Measurements from ENCODE around the gene ADIPOQ.
"Not testable (repeated sequence)": the region's sequence is repeated elsewhere in the genome, so short reads cannot be mapped to it uniquely, and the experiment has no call there.

The ADIPOQ gene

DNA sequence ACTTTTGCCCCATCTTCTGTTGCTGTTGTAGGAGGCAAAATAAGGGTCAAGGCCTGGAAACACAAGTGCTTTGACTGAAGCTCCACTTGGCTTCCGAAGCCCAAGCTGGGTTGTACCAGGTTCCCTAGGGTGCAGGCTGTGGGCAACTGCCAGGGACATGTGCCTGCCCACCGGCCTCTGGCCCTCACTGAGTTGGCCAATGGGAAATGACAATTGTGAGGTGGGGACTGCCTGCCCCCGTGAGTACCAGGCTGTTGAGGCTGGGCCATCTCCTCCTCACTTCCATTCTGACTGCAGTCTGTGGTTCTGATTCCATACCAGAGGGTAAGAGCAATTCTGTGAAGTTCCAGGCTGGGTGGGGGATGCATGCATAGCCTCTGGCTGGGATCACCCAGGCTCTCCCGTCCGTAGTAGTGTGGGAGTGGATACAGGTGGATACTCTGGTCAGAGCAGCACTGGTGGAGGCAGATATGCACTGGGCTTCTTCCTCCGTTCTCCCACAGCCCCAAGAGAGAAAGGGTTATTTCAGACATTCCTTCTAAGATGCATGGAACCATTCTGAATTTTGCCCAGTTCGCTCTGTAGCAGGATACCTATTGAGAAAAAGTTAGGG, at the start of gene ADIPOQ:
TSS of gene ADIPOQ (plus strand) at position 285 of the 613 bp plus-strand sequence. CDS start 10,349 bp downstream, outside the sequence.
- Histone ChIP-seq H3K27ac (ENCODE audit: low read depth, low read length) (no peak within 1 kb of the TSS), H3K79me2 (ENCODE audit: control insufficient read depth, insufficient read depth, low read length, unreplicated experiment) (no peaks in the 10 kb centered on the region), H3K27me3 (ENCODE audit: insufficient read depth, low read length) (peaks cover 22% of the 10 kb centered on the region), H2AFZ (ENCODE audit: low read length, unreplicated experiment) (no peak within 1 kb of the TSS), H3K4me1 (ENCODE audit: control insufficient read depth, insufficient read depth, low read length, unreplicated experiment) (no peaks in the 10 kb centered on the region), H3K4me3 (ENCODE audit: low read depth, low read length) (no peak within 1 kb of the TSS), H3K36me3 (ENCODE audit: insufficient read depth, low read length) (no peaks in the 10 kb centered on the region)

DNA sequence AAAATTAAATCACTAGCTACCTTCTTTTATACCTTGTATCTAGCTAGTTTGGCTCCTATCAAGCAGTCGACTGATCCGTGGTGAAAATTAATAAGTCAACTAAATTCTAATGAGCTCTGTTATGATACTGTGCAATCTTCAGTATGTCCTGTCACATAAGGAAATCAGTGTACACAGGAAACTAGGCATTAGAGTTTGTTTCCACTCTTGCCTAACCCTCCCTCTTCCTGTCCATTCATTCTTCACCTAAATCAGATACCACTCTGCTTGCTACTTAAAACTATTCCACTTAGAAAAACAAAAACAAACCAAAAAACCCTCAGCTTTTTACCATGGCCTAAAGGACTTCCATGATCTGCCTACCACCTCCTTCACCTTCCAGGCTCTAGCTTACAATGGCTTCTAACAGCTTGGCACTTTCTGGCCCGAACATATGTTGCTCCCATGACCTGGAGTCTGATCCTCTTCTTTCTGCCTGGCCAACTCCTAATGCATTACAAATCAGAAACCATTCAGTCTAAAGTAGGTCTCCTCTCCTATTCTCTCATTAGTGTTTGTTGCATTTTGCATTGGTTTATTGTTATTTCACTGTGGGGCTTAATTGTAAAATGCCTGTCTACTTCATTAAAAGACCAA, 44.2 kb upstream of the ADIPOQ start:
- Histone ChIP-seq H3K27ac (ENCODE audit: low read depth, low read length) (no peak overlapping the region), H3K36me3 (ENCODE audit: insufficient read depth, low read length) (peaks cover 23% of the 10 kb centered on the region), H3K79me2 (ENCODE audit: control insufficient read depth, insufficient read depth, low read length, unreplicated experiment) (no peaks in the 10 kb centered on the region), H3K27me3 (ENCODE audit: insufficient read depth, low read length) (no peaks in the 10 kb centered on the region), H3K4me1 (ENCODE audit: control insufficient read depth, insufficient read depth, low read length, unreplicated experiment) (no peaks in the 10 kb centered on the region), H2AFZ (ENCODE audit: low read length, unreplicated experiment) (no peak overlapping the region), H3K4me3 (ENCODE audit: low read depth, low read length) (no peak overlapping the region)

- Histone ChIP-seq H3K27me3 (ENCODE audit: insufficient read depth, low read length) (no peaks in the 10 kb centered on the region), H3K4me3 (ENCODE audit: low read depth, low read length) (no peak overlapping the region), H3K79me2 (ENCODE audit: control insufficient read depth, insufficient read depth, low read length, unreplicated experiment) (peaks cover 9% of the 10 kb centered on the region), H3K4me1 (ENCODE audit: control insufficient read depth, insufficient read depth, low read length, unreplicated experiment) (peaks cover 9% of the 10 kb centered on the region), H3K36me3 (ENCODE audit: insufficient read depth, low read length) (peaks cover 23% of the 10 kb centered on the region; the same call in 1 of the 2 replicates), H2AFZ (ENCODE audit: low read length, unreplicated experiment) (no peak overlapping the region), H3K27ac (ENCODE audit: low read depth, low read length) (no peak overlapping the region)
These were observed 42.2 kb upstream of the ADIPOQ start for GRCh38 chr3:186800285-186800684.

DNA sequence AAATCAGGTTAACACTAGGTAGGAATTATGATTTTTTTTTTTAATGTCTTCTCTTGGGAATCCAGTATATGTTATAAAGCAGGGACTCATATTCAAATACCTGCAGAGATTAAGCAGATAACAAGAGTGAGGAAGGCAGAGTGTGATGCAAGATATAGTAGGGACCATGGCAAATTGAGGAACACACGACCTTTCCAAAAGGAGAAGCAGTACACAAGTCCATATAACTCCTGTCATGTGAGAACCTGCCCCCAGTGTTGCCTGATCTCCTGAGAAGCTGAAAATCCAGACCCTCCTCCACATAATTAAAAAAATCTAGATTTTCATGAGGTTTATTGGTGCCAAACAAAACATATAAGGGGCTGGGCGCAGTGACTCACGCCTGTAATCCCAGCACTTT, 39.8 kb upstream of the ADIPOQ start:
- H3K79me2 ChIP-seq (ENCODE audit: control insufficient read depth, insufficient read depth, low read length, unreplicated experiment): peaks cover 23% of the 10 kb centered on the region
- H3K36me3 ChIP-seq (ENCODE audit: insufficient read depth, low read length): peaks cover 22% of the 10 kb centered on the region; the same call in 1 of the 2 replicates
- H3K4me3 ChIP-seq (ENCODE audit: low read depth, low read length): no peak overlapping the region
- peaks cover 18% of the 10 kb centered on the region for H3K4me1 ChIP-seq (ENCODE audit: control insufficient read depth, insufficient read depth, low read length, unreplicated experiment)
- no peak overlapping the region for H2AFZ ChIP-seq (ENCODE audit: low read length, unreplicated experiment)
- H3K27ac ChIP-seq (ENCODE audit: low read depth, low read length): no peak overlapping the region
- H3K27me3 ChIP-seq (ENCODE audit: insufficient read depth, low read length): no peaks in the 10 kb centered on the region

- Histone ChIP-seq H3K79me2 (ENCODE audit: control insufficient read depth, insufficient read depth, low read length, unreplicated experiment) (peaks cover 23% of the 10 kb centered on the region), H3K36me3 (ENCODE audit: insufficient read depth, low read length) (peaks cover 17% of the 10 kb centered on the region; the same call in 1 of the 2 replicates), H3K4me1 (ENCODE audit: control insufficient read depth, insufficient read depth, low read length, unreplicated experiment) (peaks cover 18% of the 10 kb centered on the region)
- not testable (repeated sequence) for H3K27me3 ChIP-seq (ENCODE audit: insufficient read depth, low read length); H3K4me3 ChIP-seq (ENCODE audit: low read depth, low read length); H2AFZ ChIP-seq (ENCODE audit: low read length, unreplicated experiment); H3K27ac ChIP-seq (ENCODE audit: low read depth, low read length)
These were observed 39.1 kb upstream of the ADIPOQ start for GRCh38 chr3:186803447-186803846.

DNA sequence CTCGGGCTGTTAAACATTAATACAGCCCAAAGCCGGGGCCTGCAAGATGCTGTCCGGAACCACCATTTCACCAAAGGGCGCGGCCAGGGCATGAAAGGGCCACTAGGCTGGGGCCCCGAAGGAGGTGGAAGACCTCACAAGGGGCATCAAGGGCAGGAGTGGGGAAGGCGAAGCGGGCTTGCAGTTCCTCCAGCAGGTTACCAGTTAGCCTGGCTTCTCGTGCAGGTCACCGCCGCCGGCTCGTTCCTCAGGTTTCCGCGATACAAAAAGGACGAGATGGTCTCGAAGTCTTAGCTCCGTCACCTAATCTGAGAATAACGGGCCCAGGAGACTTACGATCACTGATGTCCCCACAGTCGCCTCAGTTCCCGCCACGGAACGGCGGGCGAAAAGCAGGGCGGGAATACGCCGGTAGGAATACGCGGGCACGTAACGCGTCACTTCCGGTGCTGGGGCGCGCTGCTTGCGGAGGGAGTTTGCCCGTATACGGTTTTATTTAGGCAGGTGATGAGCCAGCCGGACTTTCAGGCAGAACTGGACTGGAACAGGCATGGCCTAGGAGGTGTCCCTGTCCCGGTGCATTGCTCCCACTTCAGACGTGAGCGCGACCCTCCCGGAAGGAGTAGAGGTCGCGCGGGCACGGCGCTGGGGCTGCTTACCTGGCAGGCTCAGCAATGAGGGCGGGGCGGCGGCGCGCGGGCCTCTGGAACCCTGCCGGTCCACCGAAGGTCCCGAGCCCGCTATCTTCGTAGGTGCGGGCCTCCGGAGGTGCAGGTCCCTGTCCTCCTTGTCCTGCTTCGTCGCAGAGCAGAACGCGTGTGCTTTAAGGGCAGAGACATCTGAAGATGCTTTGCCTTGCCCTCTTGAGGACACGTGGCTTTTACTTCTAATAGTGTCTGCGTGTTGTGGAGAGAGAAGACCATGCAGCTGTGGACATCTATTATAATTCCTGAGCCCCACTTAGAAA, 36.1 kb upstream of the ADIPOQ start, which contains the start of gene RFC4:
TSS of gene RFC4 (minus strand) at position 394 of the 967 bp plus-strand sequence. CDS start 1,769 bp downstream, outside the sequence.
- Histone ChIP-seq H3K79me2 (ENCODE audit: control insufficient read depth, insufficient read depth, low read length, unreplicated experiment) (peaks cover 23% of the 10 kb centered on the region), H3K4me3 (ENCODE audit: low read depth, low read length) (peak within 1 kb of the TSS; percentile 95), H3K27ac (ENCODE audit: low read depth, low read length) (peak within 1 kb of the TSS; percentile 45), H3K36me3 (ENCODE audit: insufficient read depth, low read length) (peaks cover 10% of the 10 kb centered on the region; the same call in 1 of the 2 replicates), H3K4me1 (ENCODE audit: control insufficient read depth, insufficient read depth, low read length, unreplicated experiment) (peaks cover 18% of the 10 kb centered on the region), H2AFZ (ENCODE audit: low read length, unreplicated experiment) (peak within 1 kb of the TSS; percentile 87), H3K27me3 (ENCODE audit: insufficient read depth, low read length) (no peaks in the 10 kb centered on the region)

DNA sequence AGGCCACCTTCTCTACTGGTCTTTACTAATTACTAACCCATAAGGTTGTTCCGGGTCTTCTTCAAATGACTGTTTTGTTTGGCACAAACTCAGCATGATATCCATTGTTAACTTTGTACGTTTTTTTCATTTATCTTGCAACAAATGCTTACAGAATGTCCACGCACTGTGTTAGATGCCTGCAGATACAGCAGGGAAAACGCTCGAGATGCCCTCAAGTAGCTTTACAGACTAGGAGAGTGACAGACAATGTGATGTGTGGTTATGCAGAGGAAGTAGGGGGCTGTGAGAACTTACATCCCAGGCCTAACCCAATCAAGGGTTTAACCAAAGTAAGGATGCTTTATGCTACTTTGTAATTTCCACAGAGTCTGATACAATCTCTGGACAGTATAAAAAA, 35.3 kb upstream of the ADIPOQ start:
- H2AFZ ChIP-seq (ENCODE audit: low read length, unreplicated experiment): no peak overlapping the region

GRCh38 chr3:186810336-186810996, 32.0 kb upstream of the ADIPOQ start:
- Histone ChIP-seq H3K27me3 (ENCODE audit: insufficient read depth, low read length) (no peaks in the 10 kb centered on the region), H3K79me2 (ENCODE audit: control insufficient read depth, insufficient read depth, low read length, unreplicated experiment) (peaks cover 12% of the 10 kb centered on the region), H3K4me3 (ENCODE audit: low read depth, low read length) (no peak overlapping the region), H3K27ac (ENCODE audit: low read depth, low read length) (no peak overlapping the region), H2AFZ (ENCODE audit: low read length, unreplicated experiment) (no peak overlapping the region), H3K4me1 (ENCODE audit: control insufficient read depth, insufficient read depth, low read length, unreplicated experiment) (peaks cover 13% of the 10 kb centered on the region), H3K36me3 (ENCODE audit: insufficient read depth, low read length) (no peaks in the 10 kb centered on the region)

More for the DNA sequence above, 35.3 kb upstream of the ADIPOQ start:
- Histone ChIP-seq H3K27ac (ENCODE audit: low read depth, low read length) (no peak overlapping the region), H3K4me3 (ENCODE audit: low read depth, low read length) (peak overlapping the region; percentile 95), H3K79me2 (ENCODE audit: control insufficient read depth, insufficient read depth, low read length, unreplicated experiment) (peaks cover 23% of the 10 kb centered on the region), H3K36me3 (ENCODE audit: insufficient read depth, low read length) (peaks cover 9% of the 10 kb centered on the region; the same call in 1 of the 2 replicates), H3K27me3 (ENCODE audit: insufficient read depth, low read length) (no peaks in the 10 kb centered on the region), H3K4me1 (ENCODE audit: control insufficient read depth, insufficient read depth, low read length, unreplicated experiment) (peaks cover 18% of the 10 kb centered on the region)

DNA sequence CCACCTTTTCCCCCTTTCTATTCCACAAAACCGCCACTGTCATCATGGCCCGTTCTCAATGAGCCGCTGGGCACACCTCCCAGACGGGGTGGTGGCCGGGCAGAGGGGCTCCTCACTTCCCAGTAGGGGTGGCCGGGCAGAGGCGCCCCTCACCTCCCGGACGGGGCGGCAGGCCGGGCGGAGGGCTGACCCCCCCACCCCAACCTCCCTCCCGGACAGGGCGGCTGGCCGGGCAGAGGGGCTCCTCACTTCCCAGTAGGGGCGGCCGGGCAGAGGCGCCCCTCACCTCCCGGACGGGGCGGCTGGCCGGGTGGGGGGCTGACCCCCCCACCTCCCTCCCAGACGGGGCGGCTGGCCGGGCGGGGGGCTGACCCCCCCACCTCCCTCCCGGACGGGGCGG, 31.2 kb upstream of the ADIPOQ start:
- not testable (repeated sequence) for H3K27ac ChIP-seq (ENCODE audit: low read depth, low read length); H3K27me3 ChIP-seq (ENCODE audit: insufficient read depth, low read length); H3K79me2 ChIP-seq (ENCODE audit: control insufficient read depth, insufficient read depth, low read length, unreplicated experiment); H3K36me3 ChIP-seq (ENCODE audit: insufficient read depth, low read length); H3K4me3 ChIP-seq (ENCODE audit: low read depth, low read length); H2AFZ ChIP-seq (ENCODE audit: low read length, unreplicated experiment)
- peaks cover 18% of the 10 kb centered on the region for H3K4me1 ChIP-seq (ENCODE audit: control insufficient read depth, insufficient read depth, low read length, unreplicated experiment)

DNA sequence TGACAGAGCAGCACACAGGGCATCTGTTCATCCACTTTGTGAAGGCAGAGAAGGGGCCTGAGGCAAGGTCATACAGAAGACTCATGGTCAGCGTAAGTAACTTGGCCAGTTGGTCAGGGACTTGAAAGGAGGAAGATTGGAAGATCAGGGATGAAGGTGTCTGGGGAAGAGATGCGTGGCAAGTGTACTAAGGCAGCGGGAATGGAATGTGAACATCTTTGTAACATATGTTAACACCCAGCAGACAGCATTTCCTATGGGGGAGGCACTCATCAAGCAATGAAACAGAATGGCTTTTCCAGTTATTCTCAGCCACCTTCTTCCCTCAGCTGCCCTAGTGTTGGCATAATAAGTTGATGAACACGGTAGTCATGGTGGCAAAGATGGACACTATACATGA, 28.4 kb upstream of the ADIPOQ start:
- H3K27me3 ChIP-seq (ENCODE audit: insufficient read depth, low read length): no peaks in the 10 kb centered on the region
- H2AFZ ChIP-seq (ENCODE audit: low read length, unreplicated experiment): no peak overlapping the region
- no peak overlapping the region for H3K4me3 ChIP-seq (ENCODE audit: low read depth, low read length)
- peaks cover 12% of the 10 kb centered on the region for H3K4me1 ChIP-seq (ENCODE audit: control insufficient read depth, insufficient read depth, low read length, unreplicated experiment)
- H3K79me2 ChIP-seq (ENCODE audit: control insufficient read depth, insufficient read depth, low read length, unreplicated experiment): no peaks in the 10 kb centered on the region
- H3K27ac ChIP-seq (ENCODE audit: low read depth, low read length): no peak overlapping the region
- no peaks in the 10 kb centered on the region for H3K36me3 ChIP-seq (ENCODE audit: insufficient read depth, low read length)
